Activated CD4-positive, alpha-beta T cell treated with anti-CD3 and anti-CD28 coated beads, Interleukin-2, amount 10 ng/mL, durations not matched to agents 7 days and 5 days (primary cell): ENCODE data around the gene UBR4. TPM values are rescaled to one million over a fixed set of nuclear protein-coding genes. Genes with fewer than 3 reads are reported as not detected.

ENCODE experiments used
- CTCF ChIA-PET: fragments of 350-600 bp; sonication (Branson Sonifier 250); formaldehyde crosslinking; loops from one replicate; lab custom pipeline; 2021; ENCODE audit warnings: antibody characterized with exemption; lab: Charles Lee
- POLR2A ChIA-PET: fragments of 350-600 bp; sonication (Branson Sonifier 250); formaldehyde crosslinking; loops from one replicate; lab custom pipeline; 2021; ENCODE audit warnings: antibody characterized with exemption; lab: Charles Lee
- DNase-seq: peaks from one replicate; pipeline ENCODE4 v3.0.0-alpha.2; 2020
- H3K27ac Mint-ChIP-seq: one replicate; pipeline ENCODE4 v1.8.0; 2021; ENCODE audit warnings: mild to moderate bottlenecking, moderate library complexity, mixed read lengths
- H3K27me3 Mint-ChIP-seq: one replicate; pipeline ENCODE4 v1.8.0; 2021; ENCODE audit warnings: mixed read lengths
- H3K36me3 Mint-ChIP-seq: one replicate; pipeline ENCODE4 v1.8.0; 2021; ENCODE audit warnings: low read depth, mixed read lengths
- H3K4me1 Mint-ChIP-seq: one replicate; pipeline ENCODE4 v1.8.0; 2021; ENCODE audit warnings: mixed read lengths
- H3K4me3 Mint-ChIP-seq: one replicate; pipeline ENCODE4 v1.8.0; 2021; ENCODE audit warnings: mild to moderate bottlenecking, moderate library complexity, mixed read lengths
- H3K9me3 Mint-ChIP-seq: one replicate; pipeline ENCODE4 v1.8.0; 2021; ENCODE audit warnings: mixed read lengths
- total RNA-seq, 2 experiments: library from RNA; stranded (reverse); gene quantifications; one replicate each; pipeline ENCODE4 v1.2.3, GENCODE V29; 2021

The UBR4 gene
- total RNA-seq, 2 experiments from 2014 or later, result 116 to 125 TPM

GRCh38 chr1:19061798-19062197 is 148.3 kb downstream of the UBR4 start:
- Mint-ChIP-seq H3K27me3 (peaks cover 10% of the 10 kb centered on the region), H3K4me3 (no peak overlapping the region), H3K27ac (peak overlapping the region; percentile 77), H3K36me3 (peaks cover 9% of the 10 kb centered on the region), H3K9me3 (peaks cover 8% of the 10 kb centered on the region), H3K4me1 (peaks cover 5% of the 10 kb centered on the region)
- ChIA-PET CTCF (no interaction called here), POLR2A (no interaction called here)
- DNase-seq, result no peak

GRCh38 chr1:19061343-19061742 is 148.7 kb downstream of the UBR4 start:
- CTCF ChIA-PET, result no interaction called here
- H3K27me3 Mint-ChIP-seq, result peaks cover 12% of the 10 kb centered on the region
- POLR2A ChIA-PET, result no interaction called here
- H3K27ac Mint-ChIP-seq, result no peak overlapping the region
- no peak overlapping the region for H3K4me3 Mint-ChIP-seq
- H3K4me1 Mint-ChIP-seq, result peaks cover 5% of the 10 kb centered on the region
- peaks cover 8% of the 10 kb centered on the region for H3K9me3 Mint-ChIP-seq
- DNase-seq, result no peak
- H3K36me3 Mint-ChIP-seq, result peaks cover 9% of the 10 kb centered on the region

GRCh38 chr1:19059773-19060172 is 150.3 kb downstream of the UBR4 start:
- Mint-ChIP-seq H3K27me3 (peaks cover 28% of the 10 kb centered on the region), H3K27ac (no peak overlapping the region), H3K9me3 (peaks cover 8% of the 10 kb centered on the region), H3K4me3 (no peak overlapping the region), H3K36me3 (peaks cover 9% of the 10 kb centered on the region), H3K4me1 (peaks cover 15% of the 10 kb centered on the region)
- CTCF ChIA-PET, result interaction anchor here (1.4 kb wide), 1 partner anchor 15 kb away, joined by 4 read pairs; no protein-coding TSS in a partner anchor
- POLR2A ChIA-PET, result no interaction called here
- DNase-seq, result no peak

- H3K36me3 Mint-ChIP-seq, result peaks cover 9% of the 10 kb centered on the region
- ChIA-PET POLR2A (no interaction called here), CTCF (no interaction called here)
- H3K4me1 Mint-ChIP-seq, result peaks cover 15% of the 10 kb centered on the region
- DNase-seq, result no peak
- H3K9me3 Mint-ChIP-seq, result peaks cover 8% of the 10 kb centered on the region
- no peak overlapping the region for H3K27ac Mint-ChIP-seq
- H3K27me3 Mint-ChIP-seq, result peaks cover 28% of the 10 kb centered on the region
- H3K4me3 Mint-ChIP-seq, result no peak overlapping the region
Measured at GRCh38 chr1:19058476-19058797, 151.6 kb downstream of the UBR4 start.

GRCh38 chr1:19057784-19058475 is 152.1 kb downstream of the UBR4 start:
- peaks cover 9% of the 10 kb centered on the region for H3K36me3 Mint-ChIP-seq
- H3K27me3 Mint-ChIP-seq, result peaks cover 28% of the 10 kb centered on the region
- H3K9me3 Mint-ChIP-seq, result peaks cover 8% of the 10 kb centered on the region
- CTCF ChIA-PET, result no interaction called here
- POLR2A ChIA-PET, result no interaction called here
- no peak overlapping the region for H3K27ac Mint-ChIP-seq
- H3K4me3 Mint-ChIP-seq, result no peak overlapping the region
- no peak for DNase-seq
- peaks cover 15% of the 10 kb centered on the region for H3K4me1 Mint-ChIP-seq

GRCh38 chr1:19057182-19057779 is 152.8 kb downstream of the UBR4 start:
- peaks cover 13% of the 10 kb centered on the region for H3K4me1 Mint-ChIP-seq
- no peak for DNase-seq
- peaks cover 32% of the 10 kb centered on the region for H3K27me3 Mint-ChIP-seq
- POLR2A ChIA-PET, result no interaction called here
- H3K4me3 Mint-ChIP-seq, result no peak overlapping the region
- H3K27ac Mint-ChIP-seq, result no peak overlapping the region
- CTCF ChIA-PET, result interaction anchor here (0.6 kb wide), 1 partner anchor 1898 kb away, joined by 3 read pairs; no protein-coding TSS in a partner anchor
- peaks cover 7% of the 10 kb centered on the region for H3K9me3 Mint-ChIP-seq
- peaks cover 8% of the 10 kb centered on the region for H3K36me3 Mint-ChIP-seq

DNA sequence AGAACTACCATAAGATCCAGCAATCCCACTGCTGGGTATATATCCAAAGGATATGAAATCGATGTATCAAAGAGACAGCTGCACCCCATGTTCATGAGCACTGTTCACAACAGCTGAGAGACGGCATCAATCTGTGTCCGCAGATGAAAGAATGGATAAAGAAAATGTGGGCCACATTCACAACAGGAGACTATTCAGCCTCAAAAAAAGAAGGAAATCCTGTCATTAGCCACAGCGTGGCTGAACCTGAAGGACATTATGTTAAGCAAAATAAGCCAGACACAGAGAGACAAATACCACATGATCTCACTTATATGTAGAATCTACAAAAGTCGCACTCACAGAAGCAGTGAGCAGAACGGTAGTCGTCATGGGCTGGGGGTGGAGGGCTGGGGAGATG is 154.4 kb downstream of the UBR4 start:
- no peak overlapping the region for H3K27ac Mint-ChIP-seq
- peaks cover 32% of the 10 kb centered on the region for H3K27me3 Mint-ChIP-seq
- ChIA-PET POLR2A (no interaction called here), CTCF (no interaction called here)
- no peaks in the 10 kb centered on the region for H3K9me3 Mint-ChIP-seq
- no peak for DNase-seq
- peaks cover 9% of the 10 kb centered on the region for H3K4me1 Mint-ChIP-seq
- H3K4me3 Mint-ChIP-seq, result no peak overlapping the region
- no peaks in the 10 kb centered on the region for H3K36me3 Mint-ChIP-seq

DNA sequence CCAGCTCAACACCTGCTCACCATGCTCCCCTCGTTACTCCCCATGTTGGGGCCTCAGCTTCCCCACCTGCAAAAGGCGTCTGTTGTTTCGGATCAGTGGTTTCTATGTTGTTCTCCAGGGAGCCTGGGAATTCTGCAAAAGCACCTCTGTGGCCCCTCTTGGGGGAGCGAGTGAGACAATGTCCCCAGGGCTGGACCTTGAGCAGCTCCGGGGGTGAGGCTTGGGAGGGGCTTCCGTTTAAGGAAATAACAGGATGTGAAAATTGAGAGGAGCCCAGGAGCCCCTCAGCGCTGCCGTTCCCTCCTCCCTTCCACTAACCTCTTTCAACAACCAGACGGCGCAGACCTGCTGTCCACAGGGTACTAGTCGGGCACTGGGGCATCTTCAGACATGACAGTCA is 155.1 kb downstream of the UBR4 start:
- no peaks in the 10 kb centered on the region for H3K9me3 Mint-ChIP-seq
- CTCF ChIA-PET, result no interaction called here
- peaks cover 9% of the 10 kb centered on the region for H3K4me1 Mint-ChIP-seq
- no peak for DNase-seq
- H3K4me3 Mint-ChIP-seq, result no peak overlapping the region
- no peak overlapping the region for H3K27ac Mint-ChIP-seq
- POLR2A ChIA-PET, result no interaction called here
- H3K27me3 Mint-ChIP-seq, result peaks cover 32% of the 10 kb centered on the region
- no peaks in the 10 kb centered on the region for H3K36me3 Mint-ChIP-seq

DNA sequence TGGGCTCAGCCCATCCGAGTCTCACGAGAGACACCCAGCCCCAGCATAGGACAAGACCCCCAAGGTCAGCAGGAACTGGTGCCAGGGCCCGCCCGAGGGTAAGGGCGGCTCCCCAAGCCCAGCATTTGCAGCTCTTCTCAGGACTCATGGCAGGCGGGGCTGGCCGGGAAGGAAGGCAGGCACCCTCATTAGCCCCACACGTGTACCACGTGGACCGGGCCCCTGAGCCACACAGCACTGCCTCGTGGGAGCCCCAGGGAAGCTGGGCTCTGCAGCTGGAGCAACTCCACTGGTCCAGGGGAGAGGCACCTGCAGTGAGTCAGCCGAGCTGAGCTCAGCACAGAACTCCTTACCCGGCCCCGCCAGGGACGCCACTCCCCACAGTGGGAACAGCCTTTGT is 155.8 kb downstream of the UBR4 start:
- no peak for DNase-seq
- Mint-ChIP-seq H3K36me3 (no peaks in the 10 kb centered on the region), H3K27me3 (peaks cover 32% of the 10 kb centered on the region), H3K9me3 (no peaks in the 10 kb centered on the region), H3K27ac (no peak overlapping the region), H3K4me1 (peaks cover 9% of the 10 kb centered on the region), H3K4me3 (no peak overlapping the region)
- ChIA-PET CTCF (no interaction called here), POLR2A (no interaction called here)

DNA sequence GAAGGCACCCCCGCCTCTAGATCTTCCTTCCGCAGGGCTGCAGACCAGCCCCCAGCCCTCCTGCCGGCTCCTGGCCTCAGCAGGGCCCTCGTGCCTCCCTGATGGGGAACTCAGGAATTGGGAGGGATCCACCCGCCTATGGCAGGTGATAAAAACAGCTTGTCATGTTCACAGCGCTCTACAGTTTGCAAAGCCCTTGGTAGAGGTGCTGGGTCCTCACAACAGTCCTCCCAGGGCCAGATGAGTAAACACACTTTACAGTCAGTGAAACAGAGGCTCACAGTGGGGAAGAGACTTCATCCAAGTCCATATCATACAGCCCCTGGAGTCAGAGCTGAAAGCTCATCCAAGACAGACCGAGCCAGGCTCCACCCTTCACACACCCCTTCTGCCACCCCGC is 156.6 kb downstream of the UBR4 start:
- ChIA-PET CTCF (interaction anchor here (1.4 kb wide), 1 partner anchor 22 kb away, joined by 3 read pairs; no protein-coding TSS in a partner anchor), POLR2A (interaction anchor here (0.6 kb wide), 1 partner anchor 27 kb away, joined by 3 read pairs; no protein-coding TSS in a partner anchor)
- no peaks in the 10 kb centered on the region for H3K36me3 Mint-ChIP-seq
- no peak overlapping the region for H3K27ac Mint-ChIP-seq
- peaks cover 27% of the 10 kb centered on the region for H3K27me3 Mint-ChIP-seq
- DNase-seq, result no peak
- peaks cover 9% of the 10 kb centered on the region for H3K4me1 Mint-ChIP-seq
- no peaks in the 10 kb centered on the region for H3K9me3 Mint-ChIP-seq
- H3K4me3 Mint-ChIP-seq, result no peak overlapping the region

DNA sequence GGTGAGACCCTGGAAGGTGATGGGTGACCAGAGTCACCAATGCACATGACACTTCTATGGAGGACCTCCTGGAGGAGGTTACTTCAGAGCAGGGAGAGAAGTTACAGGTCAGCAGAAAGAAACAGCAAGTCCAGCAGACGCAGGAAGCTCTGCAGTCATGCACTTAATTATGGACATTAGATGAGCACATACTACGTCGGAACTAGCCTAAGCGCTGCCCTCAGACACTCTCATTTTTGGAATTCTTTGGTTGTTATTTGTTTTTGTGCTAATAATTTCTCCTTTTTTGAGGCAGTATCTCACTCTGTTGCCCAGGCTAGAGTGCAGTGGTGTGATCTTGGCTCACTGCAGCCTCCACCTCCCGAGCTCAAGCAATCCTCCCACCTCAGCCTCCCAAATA is 160.3 kb downstream of the UBR4 start:
- no peak for DNase-seq
- H3K4me3 Mint-ChIP-seq, result no peak overlapping the region
- ChIA-PET POLR2A (no interaction called here), CTCF (no interaction called here)
- peaks cover 4% of the 10 kb centered on the region for H3K27me3 Mint-ChIP-seq
- no peaks in the 10 kb centered on the region for H3K9me3 Mint-ChIP-seq
- H3K36me3 Mint-ChIP-seq, result no peaks in the 10 kb centered on the region
- H3K27ac Mint-ChIP-seq, result no peak overlapping the region
- peaks cover 2% of the 10 kb centered on the region for H3K4me1 Mint-ChIP-seq

DNA sequence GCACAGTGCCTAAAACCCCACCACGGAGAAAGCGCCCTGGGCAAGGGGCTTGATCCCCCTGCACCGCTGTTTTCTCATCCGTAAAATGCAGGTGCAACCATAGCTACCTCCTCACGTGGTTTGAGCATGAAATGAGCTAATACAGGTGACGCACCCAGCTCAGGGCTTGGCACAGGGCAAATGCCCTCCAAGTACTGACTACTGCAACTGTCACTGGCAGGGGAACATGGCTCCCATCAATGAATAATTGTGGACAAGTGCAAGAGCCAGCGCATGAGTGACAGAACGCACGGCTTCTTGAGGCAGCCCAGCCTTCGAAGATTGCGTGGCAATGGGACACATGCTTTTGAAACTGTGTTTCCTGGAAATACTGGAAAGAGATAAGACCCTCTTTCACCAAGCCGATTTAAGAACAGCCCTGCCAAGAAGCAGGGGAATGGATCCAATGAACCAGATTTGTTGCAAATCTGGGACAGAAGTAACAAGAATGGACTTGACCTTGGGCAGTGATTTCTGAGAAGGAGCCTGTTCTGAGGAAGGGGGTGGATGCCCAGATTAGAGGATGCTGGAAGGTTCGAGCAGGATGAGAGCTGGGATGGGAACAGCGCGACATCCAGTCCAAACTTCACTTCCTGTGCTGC is 160.8 kb downstream of the UBR4 start:
- DNase-seq, result no peak
- ChIA-PET POLR2A (no interaction called here), CTCF (interaction anchor here (0.7 to 0.8 kb wide), 2 partner anchors 10 to 461 kb away, joined by 4 read pairs; no protein-coding TSS in a partner anchor)
- no peaks in the 10 kb centered on the region for H3K9me3 Mint-ChIP-seq
- H3K4me3 Mint-ChIP-seq, result no peak overlapping the region
- H3K27ac Mint-ChIP-seq, result no peak overlapping the region
- no peaks in the 10 kb centered on the region for H3K36me3 Mint-ChIP-seq
- peaks cover 4% of the 10 kb centered on the region for H3K27me3 Mint-ChIP-seq
- peaks cover 2% of the 10 kb centered on the region for H3K4me1 Mint-ChIP-seq

GRCh38 chr1:19046972-19047731 is 162.9 kb downstream of the UBR4 start:
- no peaks in the 10 kb centered on the region for H3K27me3 Mint-ChIP-seq
- H3K9me3 Mint-ChIP-seq, result no peaks in the 10 kb centered on the region
- H3K36me3 Mint-ChIP-seq, result no peaks in the 10 kb centered on the region
- H3K4me1 Mint-ChIP-seq, result peaks cover 2% of the 10 kb centered on the region
- no peak overlapping the region for H3K27ac Mint-ChIP-seq
- CTCF ChIA-PET, result no interaction called here
- DNase-seq, result no peak
- POLR2A ChIA-PET, result no interaction called here
- no peak overlapping the region for H3K4me3 Mint-ChIP-seq
